HEK293 (cell line): ENCODE data around the gene SKP2.

Experiments used
- CTCF ChIA-PET: fragments of 350-600 bp; formaldehyde crosslinking; extraction: SDS; loops from one replicate; lab custom pipeline; 2021; ENCODE audit warnings: antibody characterized with exemption; lab: Yijun Ruan, JAX
- POLR2A ChIA-PET: fragments of 300-600 bp; formaldehyde crosslinking; extraction: SDS; loops from one replicate; lab custom pipeline; 2020; ENCODE audit warnings: antibody characterized with exemption, inconsistent platforms; lab: Yijun Ruan, JAX
- H3K27ac ChIP-seq: fragments of 200-500 bp; sonication (Bioruptor generic); 2 replicates; pipeline ENCODE4 v1.5.1; 2014; ENCODE audit warnings: low read depth, low read length, control low read depth, inconsistent platforms; ENCODE audit errors: extremely low read depth
- H3K36me3 ChIP-seq, 2 experiments: fragments of 200-500 bp in 1 of 2; sonication (Bioruptor generic) in 1 of 2; 1 replicate in 1 of 2; 2 replicates in 1 of 2; pipeline ENCODE4 v1.5.1; 2014 to 2017; ENCODE audit warnings: inconsistent platforms in 2 of 2, low read length in 2 of 2; ENCODE audit not compliant: control insufficient read depth in 2 of 2, insufficient read depth in 1 of 2
- H3K4me1 ChIP-seq: fragments of 200-500 bp; sonication (Bioruptor generic); 2 replicates; pipeline ENCODE4 v1.5.1; 2014; ENCODE audit warnings: mild to moderate bottlenecking, low read length, inconsistent platforms; ENCODE audit not compliant: control insufficient read depth, insufficient read depth
- H3K4me3 ChIP-seq: 2 replicates; pipeline ENCODE4 v1.5.1; 2011; ENCODE audit warnings: low read depth, mild to moderate bottlenecking, control low read depth, low read length, moderate library complexity
- H3K9me3 ChIP-seq: fragments of 200-500 bp; sonication (Bioruptor generic); 2 replicates; pipeline ENCODE4 v1.5.1; 2014; ENCODE audit warnings: low read depth, low read length, inconsistent platforms; ENCODE audit not compliant: control insufficient read depth, insufficient read depth
- GLIS2 ChIP-seq: fragments of 450-650 bp; formaldehyde crosslinking; IDR thresholded peaks from 2 replicates; pipeline ENCODE4 v1.5.1; 2016; ENCODE audit warnings: missing biosample characterization, missing genetic modification characterization
- HOXC10 ChIP-seq: sonication (generic); formaldehyde crosslinking; IDR thresholded peaks from 2 replicates; pipeline ENCODE4 v1.8.1; 2023; ENCODE audit warnings: mild to moderate bottlenecking, missing genetic modification reagents
- KLF9 ChIP-seq: fragments of 450-650 bp; formaldehyde crosslinking; IDR thresholded peaks from 2 replicates; pipeline ENCODE4 v1.5.1; 2016; ENCODE audit warnings: missing biosample characterization, missing genetic modification characterization, low read depth
- MZF1 ChIP-seq: fragments of 450-650 bp; formaldehyde crosslinking; IDR thresholded peaks from 2 replicates; pipeline ENCODE4 v1.5.1; 2017; ENCODE audit warnings: missing biosample characterization, missing genetic modification characterization, borderline replicate concordance
- SCRT2 ChIP-seq: fragments of 450-650 bp; formaldehyde crosslinking; IDR thresholded peaks from 2 replicates; pipeline ENCODE4 v1.5.1; 2016; ENCODE audit warnings: missing biosample characterization, missing genetic modification characterization
- SP7 ChIP-seq: fragments of 450-650 bp; formaldehyde crosslinking; IDR thresholded peaks from 2 replicates; pipeline ENCODE4 v1.5.1; 2016; ENCODE audit warnings: missing biosample characterization, missing genetic modification characterization
- ZBTB7A ChIP-seq: fragments of 450-650 bp; formaldehyde crosslinking; IDR thresholded peaks from 2 replicates; pipeline ENCODE4 v1.5.1; 2016; ENCODE audit warnings: low read depth, missing biosample characterization, missing genetic modification characterization
- ZBTB8A ChIP-seq: fragments of 450-650 bp; formaldehyde crosslinking; IDR thresholded peaks from 2 replicates; pipeline ENCODE4 v1.5.1; 2016; ENCODE audit warnings: missing biosample characterization, missing genetic modification characterization
- ZFP41 ChIP-seq: fragments of 450-650 bp; formaldehyde crosslinking; IDR thresholded peaks from 2 replicates; pipeline ENCODE4 v1.5.1; 2016; ENCODE audit warnings: missing biosample characterization, missing genetic modification characterization, borderline replicate concordance
- ZFP69B ChIP-seq: fragments of 450-650 bp; formaldehyde crosslinking; IDR thresholded peaks from 2 replicates; pipeline ENCODE4 v1.5.1; 2016; ENCODE audit warnings: missing biosample characterization, missing genetic modification characterization
- ZNF146 ChIP-seq: fragments of 450-650 bp; formaldehyde crosslinking; IDR thresholded peaks from 2 replicates; pipeline ENCODE4 v1.5.1; 2016; ENCODE audit warnings: missing biosample characterization, missing genetic modification characterization
- ZNF169 ChIP-seq: fragments of 450-650 bp; formaldehyde crosslinking; IDR thresholded peaks from 2 replicates; pipeline ENCODE4 v1.5.1; 2016; ENCODE audit warnings: missing biosample characterization, missing genetic modification characterization
- ZNF174 ChIP-seq: fragments of 450-650 bp; formaldehyde crosslinking; IDR thresholded peaks from 2 replicates; pipeline ENCODE4 v1.5.0; 2017; ENCODE audit warnings: missing biosample characterization, mild to moderate bottlenecking, missing genetic modification characterization
- ZNF223 ChIP-seq: fragments of 450-650 bp; formaldehyde crosslinking; IDR thresholded peaks from 2 replicates; pipeline ENCODE4 v1.5.1; 2016; ENCODE audit warnings: missing biosample characterization, missing genetic modification characterization
- ZNF391 ChIP-seq: fragments of 450-650 bp; formaldehyde crosslinking; IDR thresholded peaks from 2 replicates; pipeline ENCODE4 v1.5.1; 2016; ENCODE audit warnings: low read depth, missing biosample characterization, missing genetic modification characterization, borderline replicate concordance
- ZNF501 ChIP-seq: fragments of 450-650 bp; formaldehyde crosslinking; IDR thresholded peaks from 2 replicates; pipeline ENCODE4 v1.5.1; 2016; ENCODE audit warnings: missing biosample characterization, missing genetic modification characterization
- ZNF513 ChIP-seq: fragments of 450-650 bp; IDR thresholded peaks from 2 replicates; pipeline ENCODE4 v1.5.1; 2018; ENCODE audit warnings: missing biosample characterization, missing genetic modification characterization
- ZNF521 ChIP-seq: fragments of 450-650 bp; formaldehyde crosslinking; IDR thresholded peaks from 2 replicates; pipeline ENCODE4 v1.5.1; 2017; ENCODE audit warnings: missing biosample characterization, mild to moderate bottlenecking, missing genetic modification characterization
- ZNF555 ChIP-seq: fragments of 450-650 bp; formaldehyde crosslinking; conservative IDR thresholded peaks from 2 replicates; pipeline ENCODE4 v1.5.1; 2017; ENCODE audit warnings: missing biosample characterization, mild to moderate bottlenecking, missing genetic modification characterization, inconsistent platforms
- ZNF629 ChIP-seq: fragments of 450-650 bp; formaldehyde crosslinking; IDR thresholded peaks from 2 replicates; pipeline ENCODE4 v1.5.1; 2017; ENCODE audit warnings: missing biosample characterization, missing genetic modification characterization
- ZNF639 ChIP-seq: fragments of 450-650 bp; formaldehyde crosslinking; IDR thresholded peaks from 2 replicates; pipeline ENCODE4 v1.5.1; 2016; ENCODE audit warnings: missing biosample characterization, missing genetic modification characterization
- ZNF707 ChIP-seq: fragments of 450-650 bp; formaldehyde crosslinking; IDR thresholded peaks from 2 replicates; pipeline ENCODE4 v1.5.1; 2016; ENCODE audit warnings: missing biosample characterization, missing genetic modification characterization
- ZNF768 ChIP-seq: fragments of 450-650 bp; formaldehyde crosslinking; IDR thresholded peaks from 2 replicates; pipeline ENCODE4 v1.5.1; 2018; ENCODE audit warnings: missing biosample characterization, mild to moderate bottlenecking, missing genetic modification characterization
- ZSCAN23 ChIP-seq: fragments of 450-650 bp; formaldehyde crosslinking; IDR thresholded peaks from 2 replicates; pipeline ENCODE4 v1.5.1; 2016; ENCODE audit warnings: missing biosample characterization, missing genetic modification characterization
- TF ChIP-seq, protein P1 (sequence below): fragments of 450-650 bp; formaldehyde crosslinking; IDR thresholded peaks from 2 replicates; pipeline ENCODE4 v1.5.1; 2017; ENCODE audit warnings: missing biosample characterization, missing genetic modification characterization
- TF ChIP-seq, protein P2 (sequence below): fragments of 450-650 bp; formaldehyde crosslinking; IDR thresholded peaks from 2 replicates; pipeline ENCODE4 v1.5.1; 2017; ENCODE audit warnings: missing biosample characterization, missing genetic modification characterization
- TF ChIP-seq, protein P3 (sequence below): fragments of 450-650 bp; formaldehyde crosslinking; IDR thresholded peaks from 2 replicates; pipeline ENCODE4 v1.5.1; 2016; ENCODE audit warnings: missing biosample characterization, missing genetic modification characterization

The SKP2 gene

DNA sequence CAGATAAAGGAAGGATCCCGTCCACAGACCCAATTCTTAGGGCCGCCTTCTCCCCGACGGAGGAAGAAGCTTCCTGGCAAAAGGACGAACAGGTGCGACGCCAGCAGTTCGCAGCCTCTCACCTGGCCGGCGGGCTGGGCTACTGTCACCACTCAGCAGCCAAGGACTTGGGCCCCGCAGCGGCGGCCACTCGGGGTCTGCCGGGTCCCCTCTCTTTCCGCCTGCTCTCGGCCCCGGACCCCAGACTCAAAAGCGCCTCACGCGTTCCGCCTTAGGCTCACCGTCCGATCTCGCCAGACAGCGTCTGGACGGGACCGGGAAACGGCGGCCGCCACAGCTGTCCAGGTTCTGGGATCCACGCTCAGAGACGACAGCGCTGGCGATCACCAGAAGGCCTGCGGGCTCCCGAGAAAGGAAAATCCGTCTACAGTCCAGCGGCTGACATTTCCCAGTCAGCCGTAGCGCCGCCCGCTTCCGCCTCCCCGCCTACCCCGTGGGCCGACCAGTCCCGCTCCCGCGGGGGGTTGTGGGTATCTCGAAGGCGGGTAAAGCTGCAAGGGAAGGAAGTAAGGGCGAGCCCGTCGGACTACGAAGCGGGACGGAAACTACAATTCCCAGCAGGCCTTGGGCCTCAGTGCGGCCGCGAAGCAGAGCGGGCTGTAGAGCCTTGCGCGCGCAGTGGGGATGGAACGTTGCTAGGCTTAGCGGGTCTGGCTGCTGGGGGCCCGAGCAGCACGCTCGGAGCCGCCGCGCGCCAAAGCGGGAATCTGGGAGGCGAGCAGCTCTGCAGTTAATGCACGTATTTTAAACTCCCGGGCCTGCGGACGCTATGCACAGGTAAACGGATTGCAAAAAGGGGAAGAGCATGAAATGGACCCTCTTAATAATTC lies at the start of gene SKP2, which contains the start of gene LMBRD2:
Gene SKP2, plus strand, starts transcription at position 678 of the 890 bp plus-strand sequence. Its CDS starts 152 bp downstream, at position 830.
Gene LMBRD2, minus strand, starts transcription at position 454 of the 890 bp plus-strand sequence. CDS start 8,538 bp downstream, outside the sequence.
- ChIA-PET CTCF (interaction anchor here (0.6 to 3.5 kb wide), 11 partner anchors 18 to 604 kb away, joined by 3 to 13 read pairs (median 4); no protein-coding TSS in a partner anchor), POLR2A (interaction anchor here (0.6 to 3.7 kb wide), 14 partner anchors 9 to 1219 kb away, joined by 3 to 19 read pairs (median 3); partner anchors contain the start of genes NADK2, NUP155 and UGT3A2)
- Histone ChIP-seq H3K4me1 (peaks cover 11% of the 10 kb centered on the region), H3K36me3 (peaks cover 0 to 39% of the 10 kb centered on the region in 2 experiments; a peak in 2 of 3 replicates), H3K4me3 (peak within 1 kb of the TSS; percentile 90), H3K9me3 (no peaks in the 10 kb centered on the region), H3K27ac (peak within 1 kb of the TSS; percentile 74)
- TF ChIP-seq ZNF768 (tag by site-specific recombination) = no peak; the same call in 1 of the 2 replicates
- TF ChIP-seq ZNF521 (tag by site-specific recombination) = no peak
- TF ChIP-seq ZFP69B (tag by site-specific recombination) = peak; percentile 37; the same call in 1 of the 2 replicates
- TF ChIP-seq KLF9 (tag by site-specific recombination) = peak; percentile 62
- peak; percentile 36; the same call in 1 of the 2 replicates for TF ChIP-seq ZNF639
- TF ChIP-seq SCRT2 (tag by site-specific recombination) = peak; percentile 69
- 0 out of 2 replicates have a peak, but pooled peaks have one; percentile 17 for TF ChIP-seq HOXC10 (CRISPR knock-in tag)
- TF ChIP-seq ZNF169 (tag by site-specific recombination) = no peak
- TF ChIP-seq, protein P1, sequence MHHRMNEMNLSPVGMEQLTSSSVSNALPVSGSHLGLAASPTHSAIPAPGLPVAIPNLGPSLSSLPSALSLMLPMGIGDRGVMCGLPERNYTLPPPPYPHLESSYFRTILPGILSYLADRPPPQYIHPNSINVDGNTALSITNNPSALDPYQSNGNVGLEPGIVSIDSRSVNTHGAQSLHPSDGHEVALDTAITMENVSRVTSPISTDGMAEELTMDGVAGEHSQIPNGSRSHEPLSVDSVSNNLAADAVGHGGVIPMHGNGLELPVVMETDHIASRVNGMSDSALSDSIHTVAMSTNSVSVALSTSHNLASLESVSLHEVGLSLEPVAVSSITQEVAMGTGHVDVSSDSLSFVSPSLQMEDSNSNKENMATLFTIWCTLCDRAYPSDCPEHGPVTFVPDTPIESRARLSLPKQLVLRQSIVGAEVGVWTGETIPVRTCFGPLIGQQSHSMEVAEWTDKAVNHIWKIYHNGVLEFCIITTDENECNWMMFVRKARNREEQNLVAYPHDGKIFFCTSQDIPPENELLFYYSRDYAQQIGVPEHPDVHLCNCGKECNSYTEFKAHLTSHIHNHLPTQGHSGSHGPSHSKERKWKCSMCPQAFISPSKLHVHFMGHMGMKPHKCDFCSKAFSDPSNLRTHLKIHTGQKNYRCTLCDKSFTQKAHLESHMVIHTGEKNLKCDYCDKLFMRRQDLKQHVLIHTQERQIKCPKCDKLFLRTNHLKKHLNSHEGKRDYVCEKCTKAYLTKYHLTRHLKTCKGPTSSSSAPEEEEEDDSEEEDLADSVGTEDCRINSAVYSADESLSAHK (tag by site-specific recombination) = no peak
- TF ChIP-seq ZNF391 (tag by site-specific recombination) = no peak
- no peak for TF ChIP-seq ZFP41
- TF ChIP-seq, protein P2, sequence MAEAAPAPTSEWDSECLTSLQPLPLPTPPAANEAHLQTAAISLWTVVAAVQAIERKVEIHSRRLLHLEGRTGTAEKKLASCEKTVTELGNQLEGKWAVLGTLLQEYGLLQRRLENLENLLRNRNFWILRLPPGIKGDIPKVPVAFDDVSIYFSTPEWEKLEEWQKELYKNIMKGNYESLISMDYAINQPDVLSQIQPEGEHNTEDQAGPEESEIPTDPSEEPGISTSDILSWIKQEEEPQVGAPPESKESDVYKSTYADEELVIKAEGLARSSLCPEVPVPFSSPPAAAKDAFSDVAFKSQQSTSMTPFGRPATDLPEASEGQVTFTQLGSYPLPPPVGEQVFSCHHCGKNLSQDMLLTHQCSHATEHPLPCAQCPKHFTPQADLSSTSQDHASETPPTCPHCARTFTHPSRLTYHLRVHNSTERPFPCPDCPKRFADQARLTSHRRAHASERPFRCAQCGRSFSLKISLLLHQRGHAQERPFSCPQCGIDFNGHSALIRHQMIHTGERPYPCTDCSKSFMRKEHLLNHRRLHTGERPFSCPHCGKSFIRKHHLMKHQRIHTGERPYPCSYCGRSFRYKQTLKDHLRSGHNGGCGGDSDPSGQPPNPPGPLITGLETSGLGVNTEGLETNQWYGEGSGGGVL = no peak
- TF ChIP-seq GLIS2 (tag by site-specific recombination) = peak; percentile 93
- TF ChIP-seq ZNF174 (tag by site-specific recombination) = no peak
- TF ChIP-seq ZNF513 (tag by site-specific recombination) = no peak
- peak; percentile 44; the same call in 1 of the 2 replicates for TF ChIP-seq ZBTB8A (tag by site-specific recombination)
- TF ChIP-seq ZNF501 (tag by site-specific recombination) = peak; percentile 60
- peak; percentile 67 for TF ChIP-seq ZNF629 (tag by site-specific recombination)
- TF ChIP-seq SP7 (tag by site-specific recombination) = peak; percentile 68
- TF ChIP-seq ZNF555 (tag by site-specific recombination) = no peak
- no peak for TF ChIP-seq ZNF223
- TF ChIP-seq, protein P3, sequence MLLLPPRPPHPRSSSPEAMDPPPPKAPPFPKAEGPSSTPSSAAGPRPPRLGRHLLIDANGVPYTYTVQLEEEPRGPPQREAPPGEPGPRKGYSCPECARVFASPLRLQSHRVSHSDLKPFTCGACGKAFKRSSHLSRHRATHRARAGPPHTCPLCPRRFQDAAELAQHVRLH (tag by site-specific recombination) = peak; percentile 90
- no peak; the same call in 1 of the 2 replicates for TF ChIP-seq MZF1 (tag by site-specific recombination)
- 0 out of 2 replicates have a peak, but pooled peaks have one; percentile 45 for TF ChIP-seq ZBTB7A (tag by site-specific recombination)
- no peak for TF ChIP-seq ZNF146
- TF ChIP-seq ZSCAN23 (tag by site-specific recombination) = no peak
- TF ChIP-seq ZNF707 = no peak
